Pancreas (tissue), 10 donors: ENCODE results near the gene CUX1. TPM values are rescaled to one million over a fixed set of nuclear protein-coding genes. Genes with fewer than 3 reads are reported as not detected.
A peak's percentile ranks its signal among the peaks of the same experiment; 100 is the strongest.

Source experiments
- ATAC-seq, 4 donors: fragments of 200-7000 bp; cut with Tn5 transposase; one replicate each; pipeline versions ENCODE4 v1.8.0 to v1.9.1; 2020; ENCODE audit warnings: mild to moderate bottlenecking in 4 of 4, moderate library complexity in 4 of 4
- DNase-seq, 6 donors: peaks; one replicate each; pipeline ENCODE4 v3.0.0-alpha.2; 2020
- FAIRE-seq: peaks from 2 replicates; lab custom pipeline; 2012; peaks lifted over from hg19 to GRCh38; lab: Jason Lieb, UNC
- H3K27ac ChIP-seq, 4 donors: fragments of 200-600 bp; sonication (generic); 1 replicate in 3 of 4; 2 replicates in 1 of 4; pipeline versions ENCODE4 v1.5.0 to v1.8.0; 2020
- H3K27me3 ChIP-seq, 4 donors: fragments of 200-600 bp; one replicate each; pipeline ENCODE4 v1.8.0; 2021
- H3K36me3 ChIP-seq, 3 donors: fragments of 200-600 bp; sonication (generic) in 1 of 3; one replicate each; pipeline versions ENCODE4 v1.5.0 to v1.8.0; 2020 to 2021
- H3K4me1 ChIP-seq, 3 donors: fragments of 200-600 bp; one replicate each; pipeline ENCODE4 v1.8.0; 2021
- H3K4me3 ChIP-seq, 4 donors: fragments of 200-600 bp; sonication (generic) in 2 of 4; one replicate each; pipeline versions ENCODE4 v1.5.0 to v1.8.0; 2020 to 2021
- H3K9me3 ChIP-seq, 4 donors: fragments of 200-600 bp; one replicate each; pipeline ENCODE4 v1.8.0; 2021
- WGBS, 2 donors: extraction: QIAGEN DNeasy Blood & Tissue Kit; methylation state at CpG; one replicate each; pipeline ENCODE4 v1.1.7; 2013; 5-methylcytosine and 5-hydroxymethylcytosine counted together
- intact Hi-C, 3 donors: fragments of 100-400 bp; cut with DNase I; formaldehyde crosslinking; loops; one replicate each; pipeline versions ENCODE4 v1.11.1 to v1.14.2; 2022
- polyA plus RNA-seq, 2 donors: library from polyadenylated mRNA; stranded (reverse); fragments of 200-250 nt; gene quantifications; one replicate each; pipeline ENCODE4 v1.2.3, GENCODE V29; 2013
- total RNA-seq, 6 donors: library from RNA; stranded (reverse); fragmentation: NEBNext Ultra II Directional in 4 of 6; extraction: Animal tissue kit (Norgen Biotek cat#: 25700) in 4 of 6; gene quantifications; one replicate each; pipeline versions ENCODE4 v1.2.1 to v1.2.4, GENCODE V29; 2021 to 2023
- TF ChIP-seq, protein P1 (sequence below), 4 donors: fragments of 200-600 bp; sonication (generic) in 3 of 4; IDR thresholded peaks; one replicate each; pipeline versions ENCODE4 v1.5.0 to v1.8.0; 2021; ENCODE audit warnings: antibody characterized with exemption in 4 of 4
- donor health status: healthy with polysubstance abuse.
- donor health status: DM: no; HTN: no; CAD: no; lungs with moderate emphysema.
- donor health status: DM: no; HTN: no; CAD: no.
- donor health status: control.
- donor health status: control.
- donor health status: Bipolar disorder and iron deficiency.
- donor health status: DM: yes; HTN: yes; CAD: no.
- donor health status: DM: no; HTN: no; CAD: no.
- donor health status: DM: no; HTN: no; CAD: no.
- donor health status: DM: yes; HTN: yes; CAD: no.

Gene CUX1
- total and polyA plus RNA-seq, 8 donors, result 18.9 to 61.2 (median 45.1) TPM

DNA sequence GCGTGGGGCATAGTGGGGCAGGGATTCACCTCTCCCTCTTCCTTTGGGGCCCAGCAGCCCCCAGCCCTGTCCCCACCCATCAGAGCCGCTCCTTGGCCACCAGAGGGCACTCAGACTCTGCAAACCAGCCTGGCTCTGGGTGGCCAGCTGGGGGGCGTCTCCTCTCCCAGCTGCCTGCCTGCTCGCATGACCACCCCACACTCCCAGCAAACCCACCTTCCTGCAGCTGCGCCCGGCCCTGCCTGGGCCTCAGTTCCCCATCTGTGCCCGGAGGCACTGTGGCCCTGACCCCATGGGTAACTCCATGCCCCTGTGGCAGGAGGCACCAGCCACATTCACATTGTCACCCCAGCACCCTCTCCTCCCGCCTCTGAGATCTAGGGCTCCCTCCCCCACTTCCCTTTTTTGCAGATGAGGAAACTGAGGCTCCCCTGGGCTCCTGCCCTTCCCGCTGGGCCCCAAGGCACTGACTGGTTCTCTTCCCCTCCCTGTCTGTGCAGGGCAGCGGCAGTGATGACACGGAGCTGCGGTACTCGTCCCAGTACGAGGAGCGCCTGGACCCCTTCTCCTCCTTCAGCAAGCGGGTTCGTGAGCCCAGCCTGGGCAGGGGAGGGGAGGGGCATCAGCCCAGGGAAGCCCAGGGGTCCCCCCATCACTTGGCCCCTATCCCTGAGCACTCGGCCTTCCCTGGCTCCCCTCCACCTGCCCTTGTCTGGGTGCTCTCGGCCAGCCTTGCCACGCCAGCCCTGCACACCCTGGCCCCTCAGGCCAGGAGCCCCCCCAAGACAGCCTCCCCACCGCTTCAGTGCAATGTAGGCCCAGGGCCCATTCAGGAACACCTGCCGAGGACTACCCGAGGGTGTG is 462.3 kb downstream of the CUX1 start:
- DNase-seq (peak in 2 of 6 donors; percentile 44 to 78), ATAC-seq (peak; percentile 69 to 90 (median 84)), FAIRE-seq (no peak)
- TF ChIP-seq, protein P1, sequence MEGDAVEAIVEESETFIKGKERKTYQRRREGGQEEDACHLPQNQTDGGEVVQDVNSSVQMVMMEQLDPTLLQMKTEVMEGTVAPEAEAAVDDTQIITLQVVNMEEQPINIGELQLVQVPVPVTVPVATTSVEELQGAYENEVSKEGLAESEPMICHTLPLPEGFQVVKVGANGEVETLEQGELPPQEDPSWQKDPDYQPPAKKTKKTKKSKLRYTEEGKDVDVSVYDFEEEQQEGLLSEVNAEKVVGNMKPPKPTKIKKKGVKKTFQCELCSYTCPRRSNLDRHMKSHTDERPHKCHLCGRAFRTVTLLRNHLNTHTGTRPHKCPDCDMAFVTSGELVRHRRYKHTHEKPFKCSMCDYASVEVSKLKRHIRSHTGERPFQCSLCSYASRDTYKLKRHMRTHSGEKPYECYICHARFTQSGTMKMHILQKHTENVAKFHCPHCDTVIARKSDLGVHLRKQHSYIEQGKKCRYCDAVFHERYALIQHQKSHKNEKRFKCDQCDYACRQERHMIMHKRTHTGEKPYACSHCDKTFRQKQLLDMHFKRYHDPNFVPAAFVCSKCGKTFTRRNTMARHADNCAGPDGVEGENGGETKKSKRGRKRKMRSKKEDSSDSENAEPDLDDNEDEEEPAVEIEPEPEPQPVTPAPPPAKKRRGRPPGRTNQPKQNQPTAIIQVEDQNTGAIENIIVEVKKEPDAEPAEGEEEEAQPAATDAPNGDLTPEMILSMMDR (IDR thresholded peaks at IDR 0.05), result peak; percentile 32 to 74 (median 60)
- Histone ChIP-seq H3K27ac (no peak overlapping the region), H3K9me3 (no peaks in the 10 kb centered on the region), H3K4me3 (no peak overlapping the region), H3K27me3 (no peaks in the 10 kb centered on the region), H3K4me1 (no peaks in the 10 kb centered on the region), H3K36me3 (no peaks in the 10 kb centered on the region)
- intact Hi-C loops, result loop anchor here in 2 of 3 donors (5.0 kb wide), 2 partner anchors 108 to 113 kb away; no protein-coding TSS in a partner anchor
- WGBS, 2 donors, result 54 to 55% methylated on average over 21 to 23 of the region's 23 CpGs

DNA sequence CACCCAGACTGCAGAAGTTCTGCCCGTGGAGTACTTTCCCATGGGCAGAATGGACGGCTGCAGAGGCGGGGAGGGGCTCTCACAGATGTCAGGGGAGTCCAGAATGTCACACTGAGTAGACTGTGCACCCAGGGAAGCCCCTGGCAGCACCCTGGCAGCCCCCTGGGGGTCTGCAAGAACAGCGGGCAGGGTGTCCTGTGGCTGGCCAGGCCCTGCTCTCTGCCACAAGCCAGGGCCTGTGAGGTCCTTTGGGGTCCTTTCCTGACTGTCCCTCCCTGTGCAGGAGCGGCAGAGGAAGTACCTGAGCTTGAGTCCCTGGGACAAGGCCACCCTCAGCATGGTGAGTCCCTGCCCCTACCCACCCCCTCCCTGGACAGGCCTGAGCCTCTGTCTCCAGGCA is 463.1 kb downstream of the CUX1 start:
- Histone ChIP-seq H3K4me3 (no peak overlapping the region), H3K36me3 (no peaks in the 10 kb centered on the region), H3K27ac (no peak overlapping the region), H3K4me1 (no peaks in the 10 kb centered on the region), H3K9me3 (no peaks in the 10 kb centered on the region), H3K27me3 (no peaks in the 10 kb centered on the region)
- FAIRE-seq, result no peak
- intact Hi-C loops, result loop anchor here in 2 of 3 donors (5.0 kb wide), 2 partner anchors 107 to 112 kb away; no protein-coding TSS in a partner anchor
- no peak for ATAC-seq
- 77 to 90% methylated on average over 5 of the region's 5 CpGs for WGBS, 2 donors
- peak in 1 of 6 donors; percentile 60 for DNase-seq
- TF ChIP-seq, protein P1 (IDR thresholded peaks at IDR 0.05), result no peak

DNA sequence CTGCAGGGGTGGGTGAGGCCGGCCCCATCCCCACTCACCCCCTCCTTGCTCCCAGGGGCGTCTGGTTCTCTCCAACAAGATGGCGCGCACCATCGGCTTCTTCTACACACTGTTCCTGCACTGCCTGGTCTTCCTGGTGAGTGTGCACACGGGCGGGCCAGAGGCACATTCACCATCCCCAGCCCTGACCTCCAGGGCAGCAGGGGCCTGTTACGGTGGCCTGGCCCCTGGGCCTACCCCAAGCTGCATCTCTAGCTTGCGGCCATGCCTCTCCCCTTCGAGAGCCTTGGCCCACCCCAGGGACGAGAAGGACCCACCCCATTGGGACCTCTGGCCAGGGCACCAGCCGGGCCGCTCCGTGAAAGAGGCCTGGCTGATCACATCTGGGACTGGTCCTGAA is 464.4 kb downstream of the CUX1 start:
- H3K4me3 ChIP-seq, result no peak overlapping the region
- H3K36me3 ChIP-seq, result no peaks in the 10 kb centered on the region
- ATAC-seq, result no peak
- H3K27ac ChIP-seq, result no peak overlapping the region
- H3K9me3 ChIP-seq, result no peaks in the 10 kb centered on the region
- peaks cover 0 to 4% (median 0%) of the 10 kb centered on the region in 3 donors for H3K4me1 ChIP-seq
- H3K27me3 ChIP-seq, result no peaks in the 10 kb centered on the region
- WGBS, 2 donors, result 90 to 96% methylated on average over 14 of the region's 14 CpGs
- no peak for DNase-seq
- TF ChIP-seq, protein P1 (IDR thresholded peaks at IDR 0.05), result no peak
- intact Hi-C loops, result loop anchor here in 2 of 3 donors (5.0 kb wide), 2 partner anchors 106 to 111 kb away; no protein-coding TSS in a partner anchor
- FAIRE-seq, result no peak

DNA sequence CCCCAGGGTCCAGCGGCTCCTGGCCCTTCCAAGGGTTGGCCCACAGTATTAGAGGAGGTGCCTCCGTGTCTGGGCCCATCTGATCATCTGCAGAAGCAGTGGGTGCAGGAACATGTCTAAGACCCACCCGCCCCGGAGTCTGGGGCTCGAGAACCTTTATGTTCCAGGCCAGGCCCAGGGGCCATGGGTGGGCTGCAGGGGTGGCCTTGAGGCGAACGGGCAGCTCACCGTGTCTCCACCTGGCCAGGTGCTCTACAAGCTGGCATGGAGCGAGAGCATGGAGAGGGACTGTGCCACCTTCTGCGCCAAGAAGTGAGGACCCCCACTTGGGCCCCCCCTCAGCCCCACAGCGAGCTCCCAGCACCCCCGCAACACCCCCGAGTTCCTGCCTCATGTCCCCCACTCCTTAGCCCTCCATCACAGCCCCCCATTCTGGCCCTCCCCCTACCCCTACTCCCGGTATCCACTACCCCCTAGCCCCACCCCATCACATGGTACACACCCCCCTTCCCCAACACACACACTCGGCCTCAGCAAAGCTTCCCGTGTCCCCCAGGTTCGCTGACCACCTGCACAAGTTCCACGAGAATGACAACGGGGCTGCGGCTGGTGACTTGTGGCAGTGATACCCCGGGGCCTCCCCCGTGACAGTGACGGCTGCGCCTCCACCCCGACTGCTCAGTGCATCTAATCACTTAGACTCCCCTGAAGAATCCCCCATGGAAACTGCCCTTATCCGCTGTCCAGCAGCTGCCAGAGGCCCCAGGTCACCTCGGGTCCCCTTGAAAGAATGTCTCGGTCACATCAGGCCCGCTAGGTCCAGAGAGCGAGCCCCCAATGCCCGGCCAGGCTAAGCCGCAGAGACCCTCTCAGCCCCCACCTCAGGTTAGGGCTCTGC is 465.3 kb downstream of the CUX1 start:
- intact Hi-C loops, result loop anchor here in 2 of 3 donors (5.0 kb wide), 2 partner anchors 105 to 110 kb away; no protein-coding TSS in a partner anchor
- peaks cover 0 to 4% (median 0%) of the 10 kb centered on the region in 3 donors for H3K4me1 ChIP-seq

More for the DNA sequence above, 465.3 kb downstream of the CUX1 start:
- DNase-seq (peak in 1 of 6 donors; percentile 44), FAIRE-seq (no peak), ATAC-seq (no peak)
- Histone ChIP-seq H3K27ac (no peak overlapping the region), H3K9me3 (no peaks in the 10 kb centered on the region), H3K27me3 (no peaks in the 10 kb centered on the region), H3K4me3 (no peak overlapping the region), H3K36me3 (no peaks in the 10 kb centered on the region)
- 87 to 90% methylated on average over 32 of the region's 32 CpGs for WGBS, 2 donors
- TF ChIP-seq, protein P1 (IDR thresholded peaks at IDR 0.05), result no peak
